ENCODE results near the gene PTPRN2. TPM values are rescaled to one million over a fixed set of nuclear protein-coding genes. Genes with fewer than 3 reads are reported as not detected.

The PTPRN2 gene
- total and polyA plus RNA-seq, 9 of the 15 experiments (the other 6 are each of a cell fraction or from before 2014, with no cell fraction given): not detected

DNA sequence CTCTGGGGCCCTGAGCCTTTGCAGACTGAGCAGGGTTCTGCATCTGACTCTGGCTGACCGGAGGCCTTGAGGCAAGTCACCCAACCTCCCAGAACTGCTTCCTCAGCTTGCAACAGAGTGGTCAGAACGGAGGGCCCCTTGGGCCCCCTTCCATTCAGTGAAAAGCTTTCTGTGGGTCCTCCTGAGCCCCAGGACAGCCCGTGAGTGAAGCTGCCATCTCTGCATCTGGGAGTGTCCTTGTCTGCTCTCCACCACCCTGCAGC lies 1026.2 kb downstream of the PTPRN2 start (continued):
- TF ChIP-seq, protein P1, sequence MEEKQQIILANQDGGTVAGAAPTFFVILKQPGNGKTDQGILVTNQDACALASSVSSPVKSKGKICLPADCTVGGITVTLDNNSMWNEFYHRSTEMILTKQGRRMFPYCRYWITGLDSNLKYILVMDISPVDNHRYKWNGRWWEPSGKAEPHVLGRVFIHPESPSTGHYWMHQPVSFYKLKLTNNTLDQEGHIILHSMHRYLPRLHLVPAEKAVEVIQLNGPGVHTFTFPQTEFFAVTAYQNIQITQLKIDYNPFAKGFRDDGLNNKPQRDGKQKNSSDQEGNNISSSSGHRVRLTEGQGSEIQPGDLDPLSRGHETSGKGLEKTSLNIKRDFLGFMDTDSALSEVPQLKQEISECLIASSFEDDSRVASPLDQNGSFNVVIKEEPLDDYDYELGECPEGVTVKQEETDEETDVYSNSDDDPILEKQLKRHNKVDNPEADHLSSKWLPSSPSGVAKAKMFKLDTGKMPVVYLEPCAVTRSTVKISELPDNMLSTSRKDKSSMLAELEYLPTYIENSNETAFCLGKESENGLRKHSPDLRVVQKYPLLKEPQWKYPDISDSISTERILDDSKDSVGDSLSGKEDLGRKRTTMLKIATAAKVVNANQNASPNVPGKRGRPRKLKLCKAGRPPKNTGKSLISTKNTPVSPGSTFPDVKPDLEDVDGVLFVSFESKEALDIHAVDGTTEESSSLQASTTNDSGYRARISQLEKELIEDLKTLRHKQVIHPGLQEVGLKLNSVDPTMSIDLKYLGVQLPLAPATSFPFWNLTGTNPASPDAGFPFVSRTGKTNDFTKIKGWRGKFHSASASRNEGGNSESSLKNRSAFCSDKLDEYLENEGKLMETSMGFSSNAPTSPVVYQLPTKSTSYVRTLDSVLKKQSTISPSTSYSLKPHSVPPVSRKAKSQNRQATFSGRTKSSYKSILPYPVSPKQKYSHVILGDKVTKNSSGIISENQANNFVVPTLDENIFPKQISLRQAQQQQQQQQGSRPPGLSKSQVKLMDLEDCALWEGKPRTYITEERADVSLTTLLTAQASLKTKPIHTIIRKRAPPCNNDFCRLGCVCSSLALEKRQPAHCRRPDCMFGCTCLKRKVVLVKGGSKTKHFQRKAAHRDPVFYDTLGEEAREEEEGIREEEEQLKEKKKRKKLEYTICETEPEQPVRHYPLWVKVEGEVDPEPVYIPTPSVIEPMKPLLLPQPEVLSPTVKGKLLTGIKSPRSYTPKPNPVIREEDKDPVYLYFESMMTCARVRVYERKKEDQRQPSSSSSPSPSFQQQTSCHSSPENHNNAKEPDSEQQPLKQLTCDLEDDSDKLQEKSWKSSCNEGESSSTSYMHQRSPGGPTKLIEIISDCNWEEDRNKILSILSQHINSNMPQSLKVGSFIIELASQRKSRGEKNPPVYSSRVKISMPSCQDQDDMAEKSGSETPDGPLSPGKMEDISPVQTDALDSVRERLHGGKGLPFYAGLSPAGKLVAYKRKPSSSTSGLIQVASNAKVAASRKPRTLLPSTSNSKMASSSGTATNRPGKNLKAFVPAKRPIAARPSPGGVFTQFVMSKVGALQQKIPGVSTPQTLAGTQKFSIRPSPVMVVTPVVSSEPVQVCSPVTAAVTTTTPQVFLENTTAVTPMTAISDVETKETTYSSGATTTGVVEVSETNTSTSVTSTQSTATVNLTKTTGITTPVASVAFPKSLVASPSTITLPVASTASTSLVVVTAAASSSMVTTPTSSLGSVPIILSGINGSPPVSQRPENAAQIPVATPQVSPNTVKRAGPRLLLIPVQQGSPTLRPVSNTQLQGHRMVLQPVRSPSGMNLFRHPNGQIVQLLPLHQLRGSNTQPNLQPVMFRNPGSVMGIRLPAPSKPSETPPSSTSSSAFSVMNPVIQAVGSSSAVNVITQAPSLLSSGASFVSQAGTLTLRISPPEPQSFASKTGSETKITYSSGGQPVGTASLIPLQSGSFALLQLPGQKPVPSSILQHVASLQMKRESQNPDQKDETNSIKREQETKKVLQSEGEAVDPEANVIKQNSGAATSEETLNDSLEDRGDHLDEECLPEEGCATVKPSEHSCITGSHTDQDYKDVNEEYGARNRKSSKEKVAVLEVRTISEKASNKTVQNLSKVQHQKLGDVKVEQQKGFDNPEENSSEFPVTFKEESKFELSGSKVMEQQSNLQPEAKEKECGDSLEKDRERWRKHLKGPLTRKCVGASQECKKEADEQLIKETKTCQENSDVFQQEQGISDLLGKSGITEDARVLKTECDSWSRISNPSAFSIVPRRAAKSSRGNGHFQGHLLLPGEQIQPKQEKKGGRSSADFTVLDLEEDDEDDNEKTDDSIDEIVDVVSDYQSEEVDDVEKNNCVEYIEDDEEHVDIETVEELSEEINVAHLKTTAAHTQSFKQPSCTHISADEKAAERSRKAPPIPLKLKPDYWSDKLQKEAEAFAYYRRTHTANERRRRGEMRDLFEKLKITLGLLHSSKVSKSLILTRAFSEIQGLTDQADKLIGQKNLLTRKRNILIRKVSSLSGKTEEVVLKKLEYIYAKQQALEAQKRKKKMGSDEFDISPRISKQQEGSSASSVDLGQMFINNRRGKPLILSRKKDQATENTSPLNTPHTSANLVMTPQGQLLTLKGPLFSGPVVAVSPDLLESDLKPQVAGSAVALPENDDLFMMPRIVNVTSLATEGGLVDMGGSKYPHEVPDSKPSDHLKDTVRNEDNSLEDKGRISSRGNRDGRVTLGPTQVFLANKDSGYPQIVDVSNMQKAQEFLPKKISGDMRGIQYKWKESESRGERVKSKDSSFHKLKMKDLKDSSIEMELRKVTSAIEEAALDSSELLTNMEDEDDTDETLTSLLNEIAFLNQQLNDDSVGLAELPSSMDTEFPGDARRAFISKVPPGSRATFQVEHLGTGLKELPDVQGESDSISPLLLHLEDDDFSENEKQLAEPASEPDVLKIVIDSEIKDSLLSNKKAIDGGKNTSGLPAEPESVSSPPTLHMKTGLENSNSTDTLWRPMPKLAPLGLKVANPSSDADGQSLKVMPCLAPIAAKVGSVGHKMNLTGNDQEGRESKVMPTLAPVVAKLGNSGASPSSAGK (IDR thresholded peaks at IDR 0.05): no peak
- TF ChIP-seq HDAC8 (tag; IDR thresholded peaks at IDR 0.05): no peak
